HG02938 (cell line): ENCODE results near the gene CDK14.

Source experiments
- ATAC-seq: cut with Tn5 transposase; IDR thresholded peaks from one replicate; pipeline ENCODE4 v1.9.1; 2021; ENCODE audit warnings: mild to moderate bottlenecking, moderate library complexity; ENCODE audit not compliant: unreplicated experiment

The CDK14 gene

GRCh38 chr7:91181949-91182348 is 585.8 kb downstream of the CDK14 start:
- no peak for ATAC-seq

- no peak for ATAC-seq
Observed at GRCh38 chr7:91182819-91183764, 587.0 kb downstream of the CDK14 start.

- ATAC-seq = no peak
Observed at GRCh38 chr7:91185771-91186170, 589.6 kb downstream of the CDK14 start.

GRCh38 chr7:91187061-91187460 is 590.9 kb downstream of the CDK14 start:
- no peak for ATAC-seq

- no peak for ATAC-seq
Observed at GRCh38 chr7:91191771-91192170, 595.6 kb downstream of the CDK14 start.

- ATAC-seq = no peak
Observed at GRCh38 chr7:91193141-91193540, 597.0 kb downstream of the CDK14 start.

GRCh38 chr7:91194841-91195240 is 598.7 kb downstream of the CDK14 start:
- no peak for ATAC-seq

GRCh38 chr7:91196058-91196457 is 599.9 kb downstream of the CDK14 start:
- no peak for ATAC-seq

- ATAC-seq = no peak
Observed at GRCh38 chr7:91198371-91198770, 602.2 kb downstream of the CDK14 start.

GRCh38 chr7:91199601-91200000 is 603.5 kb downstream of the CDK14 start:
- no peak for ATAC-seq

- no peak for ATAC-seq
Observed at GRCh38 chr7:91201442-91202113, 605.5 kb downstream of the CDK14 start.

GRCh38 chr7:91206361-91206960 is 610.3 kb downstream of the CDK14 start:
- ATAC-seq = no peak

- no peak for ATAC-seq
Observed at GRCh38 chr7:91212582-91212981, 616.5 kb downstream of the CDK14 start.

- ATAC-seq = no peak
Observed at GRCh38 chr7:91226411-91226810, 630.3 kb downstream of the CDK14 start.

GRCh38 chr7:91228327-91228726 is 632.2 kb downstream of the CDK14 start:
- ATAC-seq = no peak

GRCh38 chr7:91228927-91229558 is 632.9 kb downstream of the CDK14 start:
- ATAC-seq = no peak

GRCh38 chr7:91230100-91230499 is 634.0 kb downstream of the CDK14 start:
- ATAC-seq = no peak

- ATAC-seq = no peak
Observed at GRCh38 chr7:91230503-91230902, 634.4 kb downstream of the CDK14 start.

- no peak for ATAC-seq
Observed at GRCh38 chr7:91233212-91233611, 637.1 kb downstream of the CDK14 start.

GRCh38 chr7:91235211-91235832 is 639.2 kb downstream of the CDK14 start:
- no peak for ATAC-seq

- ATAC-seq = no peak
Observed at GRCh38 chr7:91239171-91239604, 643.1 kb downstream of the CDK14 start.
